Brain microvascular endothelial cell (primary cell): ENCODE results near the gene DCAF6.
"Not testable (repeated sequence)": the region's sequence is repeated elsewhere in the genome, so short reads cannot be mapped to it uniquely, and the experiment has no call there.

Source experiments
- DNase-seq: peaks from one replicate; pipeline ENCODE4 v3.0.0-alpha.2; 2020
- H3K27ac ChIP-seq: fragments of 250-450 bp; sonication (Bioruptor Pico); 2 replicates; pipeline ENCODE4 v1.5.1; 2020; ENCODE audit warnings: mild to moderate bottlenecking, moderate library complexity
- H3K27me3 ChIP-seq: fragments of 250-450 bp; sonication (Bioruptor Pico); replicated peaks from 2 replicates; pipeline ENCODE4 v1.5.1; 2020; ENCODE audit warnings: mild to moderate bottlenecking
- H3K36me3 ChIP-seq: fragments of 250-450 bp; sonication (Bioruptor Pico); replicated peaks from 2 replicates; pipeline ENCODE4 v1.5.1; 2020; ENCODE audit warnings: mild to moderate bottlenecking
- H3K4me3 ChIP-seq: 2 replicates; pipeline ENCODE4 v1.5.1; 2011; ENCODE audit warnings: low read depth, mild to moderate bottlenecking, control low read depth, low read length, moderate library complexity
- in situ Hi-C: cut with HindIII; loops from 2 replicates; pipeline ENCODE4 v1.10.0; 2017; ENCODE audit warnings: low sequenced_read_pairs, low pct_ligation_motif_present
- TF ChIP-seq, protein P1 (sequence below): IDR thresholded peaks from 2 replicates; pipeline ENCODE4 v1.5.1; 2011; ENCODE audit warnings: low read depth, mild to moderate bottlenecking, moderate library complexity, low read length, control low read depth, inconsistent platforms; ENCODE audit errors: missing control alignments

Gene DCAF6

DNA sequence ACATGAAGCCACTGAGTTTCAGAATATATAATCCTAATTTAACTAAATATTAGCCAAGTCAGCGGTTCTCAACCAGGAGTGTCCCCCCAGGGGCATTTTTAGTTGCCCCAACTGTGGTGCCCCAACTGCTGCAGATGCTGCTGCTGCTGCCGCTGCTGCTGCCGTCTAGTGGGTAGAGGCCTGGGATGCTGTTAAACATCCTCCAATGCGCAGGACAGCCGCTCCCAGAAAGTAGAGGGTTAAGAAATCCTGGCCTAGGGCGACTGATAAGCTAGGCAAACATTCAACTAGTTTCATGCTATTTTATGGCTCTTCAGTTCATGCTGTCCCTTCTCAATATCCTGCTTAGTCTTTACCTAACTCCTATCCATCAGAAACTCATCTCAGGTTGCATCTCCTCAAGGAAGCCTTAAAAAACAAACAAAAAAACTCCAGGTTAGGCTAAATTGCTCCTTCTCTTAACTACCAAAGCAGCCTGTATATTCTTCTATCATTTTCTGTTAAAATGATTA lies 9.9 kb upstream of the DCAF6 start:
- H3K27ac ChIP-seq: no peak overlapping the region
- TF ChIP-seq, protein P1, sequence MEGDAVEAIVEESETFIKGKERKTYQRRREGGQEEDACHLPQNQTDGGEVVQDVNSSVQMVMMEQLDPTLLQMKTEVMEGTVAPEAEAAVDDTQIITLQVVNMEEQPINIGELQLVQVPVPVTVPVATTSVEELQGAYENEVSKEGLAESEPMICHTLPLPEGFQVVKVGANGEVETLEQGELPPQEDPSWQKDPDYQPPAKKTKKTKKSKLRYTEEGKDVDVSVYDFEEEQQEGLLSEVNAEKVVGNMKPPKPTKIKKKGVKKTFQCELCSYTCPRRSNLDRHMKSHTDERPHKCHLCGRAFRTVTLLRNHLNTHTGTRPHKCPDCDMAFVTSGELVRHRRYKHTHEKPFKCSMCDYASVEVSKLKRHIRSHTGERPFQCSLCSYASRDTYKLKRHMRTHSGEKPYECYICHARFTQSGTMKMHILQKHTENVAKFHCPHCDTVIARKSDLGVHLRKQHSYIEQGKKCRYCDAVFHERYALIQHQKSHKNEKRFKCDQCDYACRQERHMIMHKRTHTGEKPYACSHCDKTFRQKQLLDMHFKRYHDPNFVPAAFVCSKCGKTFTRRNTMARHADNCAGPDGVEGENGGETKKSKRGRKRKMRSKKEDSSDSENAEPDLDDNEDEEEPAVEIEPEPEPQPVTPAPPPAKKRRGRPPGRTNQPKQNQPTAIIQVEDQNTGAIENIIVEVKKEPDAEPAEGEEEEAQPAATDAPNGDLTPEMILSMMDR: no peak
- DNase-seq: no peak
- in situ Hi-C loops: no loop called here
- no peaks in the 10 kb centered on the region for H3K36me3 ChIP-seq
- no peak overlapping the region for H3K4me3 ChIP-seq
- H3K27me3 ChIP-seq: no peaks in the 10 kb centered on the region

DNA sequence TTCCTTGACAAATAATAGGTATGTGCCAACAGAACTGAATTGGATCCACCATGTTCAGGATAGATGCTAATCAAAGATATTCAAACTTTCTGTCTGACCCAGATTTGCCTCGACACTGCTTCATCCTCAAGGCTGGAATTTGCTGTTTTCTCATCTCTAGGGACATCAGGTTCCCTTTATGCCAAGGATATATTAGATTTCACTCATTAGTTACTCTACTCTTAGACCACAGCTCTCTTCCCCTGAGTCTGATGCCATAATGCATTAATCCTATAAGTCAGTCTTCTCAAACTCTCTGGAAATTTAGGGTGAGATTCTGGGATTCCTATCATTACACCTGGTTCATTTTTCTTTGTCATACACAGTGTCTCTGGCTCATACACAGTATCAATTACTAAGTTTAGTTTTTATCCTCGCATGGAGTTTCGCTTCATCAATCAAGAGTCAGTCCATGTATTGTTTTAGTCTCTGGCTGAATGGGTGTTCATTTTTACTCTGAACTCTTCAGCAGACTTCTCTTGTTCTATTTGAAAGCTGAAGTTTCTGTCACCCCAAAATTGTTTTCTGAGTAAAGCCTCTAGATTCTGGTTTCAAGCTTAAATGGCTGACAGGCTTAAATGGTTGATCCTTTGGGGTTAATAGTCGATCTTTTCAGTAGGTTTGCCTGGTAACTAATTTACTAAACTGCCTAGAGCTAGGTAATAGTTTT lies 9.3 kb upstream of the DCAF6 start:
- H3K36me3 ChIP-seq: no peaks in the 10 kb centered on the region
- no peak overlapping the region for H3K4me3 ChIP-seq
- TF ChIP-seq, protein P1: no peak
- H3K27me3 ChIP-seq: no peaks in the 10 kb centered on the region
- DNase-seq: no peak
- H3K27ac ChIP-seq: no peak overlapping the region
- in situ Hi-C loops: no loop called here

DNA sequence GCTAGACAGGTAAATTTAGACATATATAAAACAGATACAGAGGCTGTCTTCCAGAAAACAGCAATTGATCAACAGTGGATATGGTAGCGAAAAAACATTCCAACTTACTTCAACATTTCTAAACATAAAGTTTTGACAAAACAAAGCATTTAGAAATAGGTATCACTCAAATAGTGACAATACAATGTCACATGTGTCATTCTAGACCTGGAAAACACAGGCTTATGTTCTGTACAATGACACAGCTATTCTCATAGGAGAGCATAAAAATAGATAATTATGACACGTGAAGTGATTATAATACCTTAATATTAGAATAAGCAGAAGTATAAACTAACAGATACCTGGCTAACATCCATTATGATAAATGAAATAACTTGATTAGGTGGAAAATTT lies 8.0 kb upstream of the DCAF6 start:
- no peaks in the 10 kb centered on the region for H3K36me3 ChIP-seq
- TF ChIP-seq, protein P1: no peak
- no peak for DNase-seq
- H3K27ac ChIP-seq: no peak overlapping the region
- H3K27me3 ChIP-seq: no peaks in the 10 kb centered on the region
- in situ Hi-C loops: no loop called here
- no peak overlapping the region for H3K4me3 ChIP-seq

DNA sequence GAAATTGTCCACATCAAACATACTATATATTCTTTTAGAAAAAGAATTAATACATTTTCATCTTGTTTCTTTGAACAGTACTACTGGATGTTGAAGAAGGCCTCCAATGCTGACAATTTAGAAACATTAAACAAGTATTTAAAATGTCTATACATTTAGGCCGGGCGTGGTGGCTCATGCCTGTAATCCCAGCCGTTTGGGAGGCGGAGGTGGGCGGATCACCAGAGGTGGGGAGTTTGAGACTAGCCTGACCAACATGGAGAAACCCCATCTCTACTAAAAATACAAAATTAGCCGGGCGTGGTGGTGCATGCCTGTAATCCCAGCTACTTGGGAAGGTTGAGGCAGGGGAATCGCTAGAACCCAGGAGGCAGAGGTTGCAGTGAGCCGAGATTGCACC lies 7.6 kb upstream of the DCAF6 start:
- H3K36me3 ChIP-seq, DNase-seq, in situ Hi-C loops, H3K27ac ChIP-seq, H3K4me3 ChIP-seq, H3K27me3 ChIP-seq: not testable (repeated sequence)

DNA sequence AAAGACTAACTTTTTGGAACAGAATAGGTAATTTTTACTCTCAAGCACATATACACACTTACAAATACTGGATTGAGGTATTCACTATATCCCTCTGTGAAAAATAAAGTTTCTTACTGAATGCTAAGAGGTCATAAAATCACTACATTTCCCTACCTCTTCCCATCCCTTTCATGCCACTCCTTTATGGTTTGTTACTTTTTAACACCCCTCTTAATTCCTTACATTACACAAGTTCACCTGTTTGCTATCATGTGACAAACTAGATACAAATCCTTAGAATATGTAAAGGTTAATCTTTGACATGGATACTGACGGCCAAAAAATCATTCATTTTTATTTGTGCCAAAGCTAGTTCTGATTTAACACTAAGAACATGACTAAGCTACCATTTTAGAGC lies 6.8 kb upstream of the DCAF6 start:
- DNase-seq: no peak
- Histone ChIP-seq H3K36me3 (no peaks in the 10 kb centered on the region), H3K27me3 (no peaks in the 10 kb centered on the region), H3K27ac (no peak overlapping the region), H3K4me3 (no peak overlapping the region)
- in situ Hi-C loops: no loop called here
- TF ChIP-seq, protein P1: no peak

DNA sequence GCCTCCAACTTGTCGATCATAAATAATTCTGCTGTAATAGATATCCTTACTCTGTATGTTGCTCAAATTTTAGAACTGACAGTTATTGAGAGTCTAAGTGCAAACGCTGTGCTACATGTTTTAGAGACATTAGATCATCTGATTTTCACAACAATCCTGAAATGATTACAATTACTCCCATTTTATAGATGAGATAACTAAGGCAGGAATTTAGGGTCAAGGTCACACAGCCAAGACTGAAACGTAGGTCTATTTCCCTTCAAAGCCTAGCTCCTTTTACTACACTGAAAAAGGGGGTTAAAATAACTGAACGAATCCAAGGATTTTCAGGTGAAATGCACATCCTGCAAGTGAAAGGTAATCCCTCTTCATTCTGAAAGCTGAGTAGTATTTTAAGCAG lies 2.7 kb upstream of the DCAF6 start:
- Histone ChIP-seq H3K27ac (no peak overlapping the region), H3K36me3 (no peaks in the 10 kb centered on the region), H3K4me3 (no peak overlapping the region), H3K27me3 (no peaks in the 10 kb centered on the region)
- no peak for DNase-seq
- TF ChIP-seq, protein P1: no peak
- in situ Hi-C loops: no loop called here
